OCI-LY1 (cell line): Measurements from ENCODE around the gene DNAJC8.

Experiments used
- CTCF ChIP-seq: fragments of 200-600 bp; sonication (generic), shearing (Covaris generic); IDR thresholded peaks from 2 replicates; pipeline ENCODE4 v1.5.1; 2017; ENCODE audit warnings: mild to moderate bottlenecking, antibody characterized with exemption, low read length, moderate library complexity, mixed read lengths
- EZH2 ChIP-seq: fragments of 200-600 bp; sonication (generic), shearing (Covaris generic); IDR thresholded peaks from 2 replicates; pipeline ENCODE4 v1.8.0; 2017; ENCODE audit warnings: borderline replicate concordance, mixed run types, mild to moderate bottlenecking, antibody characterized with exemption, low read length, moderate library complexity, mixed read lengths

- TF ChIP-seq CTCF (no peak), EZH2 (no peak)
Observed at GRCh38 chr1:28155628-28156027, 77.2 kb downstream of the DNAJC8 start.
